Right atrium auricular region (tissue), 2 donors: ENCODE results near the gene CC2D1A. TPM values are rescaled to one million over a fixed set of nuclear protein-coding genes. Genes with fewer than 3 reads are reported as not detected.
A peak's percentile ranks its signal among the peaks of the same experiment; 100 is the strongest.

Experiments used
- DNase-seq: peaks from one replicate; pipeline ENCODE4 v3.0.0-alpha.2; 2019; ENCODE audit warnings: low spot score
- H3K27ac ChIP-seq, 2 donors: fragments of 200-600 bp; sonication (generic); 1 replicate in 1 of 2; 2 replicates in 1 of 2; pipeline ENCODE4 v1.5.1; 2016 to 2019
- H3K27me3 ChIP-seq, 2 donors: fragments of 200-600 bp; sonication (generic); one replicate each; pipeline versions ENCODE4 v1.5.1 to v1.6.0; 2017 to 2019
- H3K36me3 ChIP-seq: fragments of 200-600 bp; sonication (generic); one replicate; pipeline ENCODE4 v1.5.1; 2016
- H3K4me1 ChIP-seq, 2 donors: fragments of 200-600 bp; sonication (generic); one replicate each; pipeline versions ENCODE4 v1.5.1 to v1.6.0; 2017 to 2019
- H3K4me3 ChIP-seq, 2 donors: fragments of 200-600 bp; sonication (generic); 1 replicate in 1 of 2; 2 replicates in 1 of 2; pipeline ENCODE4 v1.5.1; 2017 to 2019; ENCODE audit warnings: mild to moderate bottlenecking in 1 of 2, moderate library complexity in 1 of 2
- H3K9me3 ChIP-seq, 2 donors: fragments of 200-600 bp; sonication (generic); one replicate each; pipeline ENCODE4 v1.5.1; 2019
- CTCF ChIP-seq, 2 donors: fragments of 200-600 bp; sonication (generic); IDR thresholded peaks; one replicate each; pipeline ENCODE4 v1.5.1; 2019; ENCODE audit warnings: antibody characterized with exemption in 2 of 2
- total RNA-seq, 2 donors: library from RNA; depleted of rRNA; stranded (reverse); fragments of >200 nt; gene quantifications; one replicate each; pipeline ENCODE4 v1.1.0, GENCODE V29; 2016

CC2D1A gene
- total RNA-seq, 2 donors from 2014 or later: 16.1 to 22.6 TPM

- TF ChIP-seq CTCF (IDR thresholded peaks at IDR 0.05): no peak
- H3K36me3 ChIP-seq: peaks cover 50% of the 10 kb centered on the region
- peaks cover 0 to 12% of the 10 kb centered on the region in 2 donors for H3K4me1 ChIP-seq
- DNase-seq: no peak
- no peaks in the 10 kb centered on the region for H3K27me3 ChIP-seq
- peak overlapping the region in 1 of 2 donors; percentile 37 for H3K4me3 ChIP-seq
- no peaks in the 10 kb centered on the region for H3K9me3 ChIP-seq
- H3K27ac ChIP-seq: no peak overlapping the region
These were observed 56.1 kb downstream of the CC2D1A start for GRCh38 chr19:13961826-13962698.

- no peaks in the 10 kb centered on the region for H3K27me3 ChIP-seq
- H3K4me3 ChIP-seq: peak overlapping the region in 1 of 2 donors; percentile 37
- peaks cover 55% of the 10 kb centered on the region for H3K36me3 ChIP-seq
- peaks cover 0 to 3% of the 10 kb centered on the region in 2 donors for H3K4me1 ChIP-seq
- no peak for DNase-seq
- peak overlapping the region in 1 of 2 donors; percentile 16 for H3K27ac ChIP-seq
- no peak for TF ChIP-seq CTCF (IDR thresholded peaks at IDR 0.05)
- no peaks in the 10 kb centered on the region for H3K9me3 ChIP-seq
These were observed 57.0 kb downstream of the CC2D1A start for GRCh38 chr19:13962699-13963602.

GRCh38 chr19:13963603-13964105, 57.7 kb downstream of the CC2D1A start:
- DNase-seq: no peak
- TF ChIP-seq CTCF (IDR thresholded peaks at IDR 0.05): no peak
- no peak overlapping the region for H3K27ac ChIP-seq
- no peak overlapping the region for H3K4me3 ChIP-seq
- H3K36me3 ChIP-seq: peaks cover 62% of the 10 kb centered on the region
- H3K4me1 ChIP-seq: no peaks in the 10 kb centered on the region
- no peaks in the 10 kb centered on the region for H3K9me3 ChIP-seq
- H3K27me3 ChIP-seq: no peaks in the 10 kb centered on the region

- no peak for TF ChIP-seq CTCF (IDR thresholded peaks at IDR 0.05)
- peaks cover 65% of the 10 kb centered on the region for H3K36me3 ChIP-seq
- H3K27me3 ChIP-seq: no peaks in the 10 kb centered on the region
- no peak overlapping the region for H3K4me3 ChIP-seq
- H3K9me3 ChIP-seq: no peaks in the 10 kb centered on the region
- no peak overlapping the region for H3K27ac ChIP-seq
- DNase-seq: no peak
- no peaks in the 10 kb centered on the region for H3K4me1 ChIP-seq
These were observed 58.8 kb downstream of the CC2D1A start for GRCh38 chr19:13964776-13965175.

- Histone ChIP-seq H3K27me3 (no peaks in the 10 kb centered on the region), H3K4me1 (no peaks in the 10 kb centered on the region), H3K9me3 (no peaks in the 10 kb centered on the region), H3K36me3 (peaks cover 64% of the 10 kb centered on the region), H3K27ac (no peak overlapping the region), H3K4me3 (no peak overlapping the region)
- no peak for DNase-seq
- no peak for TF ChIP-seq CTCF (IDR thresholded peaks at IDR 0.05)
These were observed 59.4 kb downstream of the CC2D1A start for GRCh38 chr19:13965377-13965896.
